HepG2 (cell line): ENCODE results near the gene DCUN1D3. TPM values are rescaled to one million over a fixed set of nuclear protein-coding genes. Genes with fewer than 3 reads are reported as not detected.

ENCODE experiments used
- ARID3A ChIP-seq: IDR thresholded peaks from 2 replicates; pipeline ENCODE4 v1.6.1; 2012; ENCODE audit warnings: low read depth, low read length, improper control_type of control experiment
- BORCS8-MEF2B ChIP-seq: sonication (generic); formaldehyde crosslinking; IDR thresholded peaks from 2 replicates; pipeline ENCODE4 v1.8.0; 2022; ENCODE audit warnings: mild to moderate bottlenecking, missing genetic modification reagents
- CBX5 ChIP-seq: sonication (generic); formaldehyde crosslinking; IDR thresholded peaks from 2 replicates; pipeline ENCODE4 v1.4.0; 2020; ENCODE audit warnings: missing genetic modification reagents, borderline replicate concordance
- CCDC6 ChIP-seq: sonication (generic); formaldehyde crosslinking; IDR thresholded peaks from 2 replicates; pipeline ENCODE4 v1.8.1; 2022; ENCODE audit warnings: mild to moderate bottlenecking, missing genetic modification reagents, moderate library complexity
- CHCHD3 ChIP-seq: sonication (generic); formaldehyde crosslinking; IDR thresholded peaks from 2 replicates; pipeline ENCODE4 v1.8.0; 2022; ENCODE audit warnings: mild to moderate bottlenecking, missing genetic modification reagents, moderate library complexity
- E2F5 ChIP-seq: sonication (generic); formaldehyde crosslinking; conservative IDR thresholded peaks from 2 replicates; pipeline ENCODE4 v1.4.0; 2020; ENCODE audit warnings: missing genetic modification reagents
- ESRRA ChIP-seq: sonication (generic); formaldehyde crosslinking; IDR thresholded peaks from 2 replicates; pipeline ENCODE4 v1.5.1; 2020; ENCODE audit warnings: mild to moderate bottlenecking, low read depth, missing genetic modification reagents
- GTF3A ChIP-seq: sonication (generic); formaldehyde crosslinking; conservative IDR thresholded peaks from 2 replicates; pipeline ENCODE4 v1.4.0; 2020; ENCODE audit warnings: mild to moderate bottlenecking, missing genetic modification reagents
- HNRNPLL ChIP-seq: fragments of 200-400 bp; formaldehyde crosslinking; IDR thresholded peaks from 2 replicates; pipeline ENCODE4 v1.6.1; 2017; ENCODE audit warnings: mild to moderate bottlenecking, low read depth, low read length; ENCODE audit not compliant: poor library complexity, severe bottlenecking
- KDM6A ChIP-seq: IDR thresholded peaks from 2 replicates; pipeline ENCODE4 v1.6.1; 2016; ENCODE audit warnings: low read depth
- MAZ ChIP-seq, 2 experiments: sonication (generic) in 1 of 2; formaldehyde crosslinking in 1 of 2; IDR thresholded peaks; 2 replicates each; pipeline versions ENCODE4 v1.5.0 to v1.6.1; 2012 to 2020; ENCODE audit warnings: low read depth in 2 of 2, mild to moderate bottlenecking in 2 of 2, borderline replicate concordance in 1 of 2, improper control_type of control experiment in 1 of 2, low read length in 1 of 2, missing genetic modification reagents in 1 of 2, moderate library complexity in 1 of 2
- MYPOP ChIP-seq: sonication (generic); formaldehyde crosslinking; IDR thresholded peaks from 2 replicates; pipeline ENCODE4 v1.8.1; 2023; ENCODE audit warnings: mild to moderate bottlenecking, moderate library complexity, missing genetic modification reagents
- NKX3-1 ChIP-seq: sonication (generic); formaldehyde crosslinking; IDR thresholded peaks from 2 replicates; pipeline ENCODE4 v1.5.0; 2020; ENCODE audit warnings: missing genetic modification reagents
- NR3C1 ChIP-seq: sonication (generic); formaldehyde crosslinking; IDR thresholded peaks from 2 replicates; pipeline ENCODE4 v1.4.0; 2020; ENCODE audit warnings: missing genetic modification reagents
- SMC3 ChIP-seq: IDR thresholded peaks from 2 replicates; pipeline ENCODE4 v1.6.1; 2011; ENCODE audit warnings: low read length, improper control_type of control experiment
- SNAPC2 ChIP-seq: sonication (generic); formaldehyde crosslinking; IDR thresholded peaks from 2 replicates; pipeline ENCODE4 v1.8.1; 2022; ENCODE audit warnings: mild to moderate bottlenecking, missing genetic modification reagents
- SRY ChIP-seq: sonication (generic); formaldehyde crosslinking; IDR thresholded peaks from 2 replicates; pipeline ENCODE4 v1.8.0; 2022; ENCODE audit warnings: mild to moderate bottlenecking, missing genetic modification reagents
- TCF7 ChIP-seq: sonication (generic); IDR thresholded peaks from 2 replicates; pipeline ENCODE4 v1.6.1; 2016; ENCODE audit warnings: antibody characterized with exemption, low read depth
- THAP11 ChIP-seq: IDR thresholded peaks from 2 replicates; pipeline ENCODE4 v1.6.1; 2016; ENCODE audit warnings: missing biosample characterization, missing genetic modification reagents
- TOPORS ChIP-seq: sonication (generic); formaldehyde crosslinking; IDR thresholded peaks from 2 replicates; pipeline ENCODE4 v1.8.0; 2023; ENCODE audit warnings: mild to moderate bottlenecking, missing genetic modification reagents
- ZKSCAN1 ChIP-seq: fragments of 150-350 bp; IDR thresholded peaks from 2 replicates; pipeline ENCODE4 v1.6.1; 2014; ENCODE audit warnings: low read length
- ZNF207 ChIP-seq: fragments of 450-650 bp; IDR thresholded peaks from 2 replicates; pipeline ENCODE4 v1.6.1; 2016; ENCODE audit warnings: antibody characterized with exemption, borderline replicate concordance
- ZNF256 ChIP-seq: sonication (generic); formaldehyde crosslinking; conservative IDR thresholded peaks from 2 replicates; pipeline ENCODE4 v1.4.0; 2020; ENCODE audit warnings: missing genetic modification reagents
- ZNF337 ChIP-seq: sonication (generic); formaldehyde crosslinking; IDR thresholded peaks from 2 replicates; pipeline ENCODE4 v1.5.1; 2020; ENCODE audit warnings: missing genetic modification reagents, low read depth, mild to moderate bottlenecking, borderline replicate concordance
- ZNF510 ChIP-seq: sonication (generic); formaldehyde crosslinking; IDR thresholded peaks from 2 replicates; pipeline ENCODE4 v1.4.0; 2020; ENCODE audit warnings: low read depth, mild to moderate bottlenecking, missing genetic modification reagents
- ZNF704 ChIP-seq: sonication (generic); formaldehyde crosslinking; IDR thresholded peaks from 2 replicates; pipeline ENCODE4 v1.8.1; 2023; ENCODE audit warnings: mild to moderate bottlenecking, inconsistent platforms, moderate library complexity, missing genetic modification reagents, borderline replicate concordance
- polyA plus RNA-seq, 8 experiments: library from polyadenylated mRNA; depleted of rRNA in 3 of 8; stranded (reverse) in 7 of 8; unstranded in 1 of 8; fragments of >200 nt; fragmentation: Illumina TruSeq in 4 of 8; extraction: Trizol in 4 of 8; gene quantifications; 2 replicates each; pipeline versions ENCODE4 v1.2.1 to v1.2.3, GENCODE V29; 2011 to 2016; ENCODE audit warnings: low read depth in 4 of 8, missing spikeins in 1 of 8, mixed read lengths in 1 of 8; ENCODE audit not compliant: insufficient read depth in 1 of 8
- total RNA-seq, 5 experiments: library from RNA; depleted of rRNA; stranded (reverse); fragments of >200 nt; fragmentation: Illumina TruSeq; extraction: Trizol; gene quantifications; 2 replicates each; pipeline ENCODE4 v1.2.3, GENCODE V29; 2016; ENCODE audit warnings: low read depth in 1 of 5

The DCUN1D3 gene
- total and polyA plus RNA-seq, 2 of the 13 experiments (the other 11 are each of a cell fraction or from before 2014, with no cell fraction given): 5.0 to 19.3 TPM

GRCh38 chr16:20899477-20900298, 470 bp downstream of the DCUN1D3 start (continued):
- TF ChIP-seq TOPORS (CRISPR knock-in tag) (0 out of 2 replicates have a peak, but pooled peaks have one; percentile 53), CBX5 (CRISPR knock-in tag) (peak; percentile 68; the same call in 1 of the 2 replicates), CCDC6 (CRISPR knock-in tag) (0 out of 2 replicates have a peak, but pooled peaks have one; percentile 28), ARID3A (peak; percentile 59), NR3C1 (CRISPR knock-in tag) (no peak), ZNF207 (no peak), MYPOP (no peak; the same call in 1 of the 2 replicates), MAZ (IDR thresholded peaks at IDR 0.05; ENCODE audit: borderline replicate concordance, low read depth, low read length) (no peak; the same call in 1 of the 2 replicates), MAZ (CRISPR knock-in tag; IDR thresholded peaks at IDR 0.05; ENCODE audit: low read depth) (peak; percentile 64), SMC3 (no peak), ZNF256 (CRISPR knock-in tag) (no peak), NKX3-1 (CRISPR knock-in tag) (no peak), KDM6A (CRISPR knock-in tag) (peak; percentile 60), E2F5 (CRISPR knock-in tag) (no peak), ESRRA (peak; percentile 52), ZNF337 (no peak), SNAPC2 (CRISPR knock-in tag) (peak; percentile 82), CHCHD3 (no peak), THAP11 (CRISPR knock-in tag) (peak; percentile 68), ZNF704 (no peak), GTF3A (CRISPR knock-in tag) (no peak; the same call in 1 of the 2 replicates), TCF7 (no peak), ZKSCAN1 (no peak), SRY (CRISPR knock-in tag) (peak; percentile 46; the same call in 1 of the 2 replicates), ZNF510 (no peak), BORCS8-MEF2B (CRISPR knock-in tag) (0 out of 2 replicates have a peak, but pooled peaks have one; percentile 16), HNRNPLL (no peak)
